ENCODE measurements around the gene STRIP2. TPM values are rescaled to one million over a fixed set of nuclear protein-coding genes. Genes with fewer than 3 reads are reported as not detected.

Gene STRIP2
- total RNA-seq, 2 donors from 2014 or later = 8.5 to 11.3 TPM

DNA sequence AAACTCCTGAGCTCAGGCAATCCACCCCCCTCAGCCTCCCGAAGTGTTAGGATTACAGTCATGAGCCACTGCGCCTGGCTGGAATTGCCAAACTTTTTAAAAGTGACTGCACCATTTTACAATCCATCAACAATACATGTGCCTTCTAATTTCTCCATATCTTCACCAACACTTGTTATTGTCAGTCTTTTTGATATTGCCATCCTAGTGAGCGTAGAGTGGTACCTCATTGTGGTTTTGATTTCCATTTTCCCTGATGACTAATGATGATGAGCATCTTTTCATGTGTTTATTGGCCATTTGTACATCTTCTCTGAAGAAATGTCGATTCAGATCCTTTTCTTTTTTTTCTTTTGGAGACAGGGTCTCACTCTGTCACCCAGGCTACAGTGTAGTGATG lies 21.7 kb upstream of the STRIP2 start:
- Histone ChIP-seq H3K27me3 (no peaks in the 10 kb centered on the region), H3K4me1 (no peaks in the 10 kb centered on the region), H3K4me3 (no peak overlapping the region), H3K9me3 (no peaks in the 10 kb centered on the region), H3K36me3 (no peaks in the 10 kb centered on the region), H3K27ac (no peak overlapping the region)
- no peak for DNase-seq (ENCODE audit: low spot score)
- TF ChIP-seq, protein P1, sequence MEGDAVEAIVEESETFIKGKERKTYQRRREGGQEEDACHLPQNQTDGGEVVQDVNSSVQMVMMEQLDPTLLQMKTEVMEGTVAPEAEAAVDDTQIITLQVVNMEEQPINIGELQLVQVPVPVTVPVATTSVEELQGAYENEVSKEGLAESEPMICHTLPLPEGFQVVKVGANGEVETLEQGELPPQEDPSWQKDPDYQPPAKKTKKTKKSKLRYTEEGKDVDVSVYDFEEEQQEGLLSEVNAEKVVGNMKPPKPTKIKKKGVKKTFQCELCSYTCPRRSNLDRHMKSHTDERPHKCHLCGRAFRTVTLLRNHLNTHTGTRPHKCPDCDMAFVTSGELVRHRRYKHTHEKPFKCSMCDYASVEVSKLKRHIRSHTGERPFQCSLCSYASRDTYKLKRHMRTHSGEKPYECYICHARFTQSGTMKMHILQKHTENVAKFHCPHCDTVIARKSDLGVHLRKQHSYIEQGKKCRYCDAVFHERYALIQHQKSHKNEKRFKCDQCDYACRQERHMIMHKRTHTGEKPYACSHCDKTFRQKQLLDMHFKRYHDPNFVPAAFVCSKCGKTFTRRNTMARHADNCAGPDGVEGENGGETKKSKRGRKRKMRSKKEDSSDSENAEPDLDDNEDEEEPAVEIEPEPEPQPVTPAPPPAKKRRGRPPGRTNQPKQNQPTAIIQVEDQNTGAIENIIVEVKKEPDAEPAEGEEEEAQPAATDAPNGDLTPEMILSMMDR (IDR thresholded peaks at IDR 0.05) = no peak

DNA sequence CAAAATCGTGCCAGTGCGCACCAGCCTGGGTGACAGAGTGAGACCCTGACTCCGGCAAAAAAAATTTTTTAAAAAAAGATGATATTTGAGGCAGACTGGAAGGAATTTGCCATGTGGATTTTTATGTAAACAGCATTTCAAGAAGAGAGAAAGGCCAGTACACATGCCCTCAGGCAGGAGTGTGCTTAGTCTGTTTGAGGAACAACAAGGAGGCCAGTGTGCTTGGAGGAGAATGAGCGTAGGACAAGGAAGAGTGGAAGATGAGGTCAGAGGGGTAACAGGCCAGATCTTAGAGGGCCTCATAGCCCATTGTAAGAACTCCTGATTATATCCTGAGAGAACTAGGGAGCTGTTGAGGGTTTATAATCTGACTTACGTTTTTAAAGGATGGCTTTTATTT lies 17.2 kb upstream of the STRIP2 start:
- no peak for DNase-seq (ENCODE audit: low spot score)
- TF ChIP-seq, protein P1 (IDR thresholded peaks at IDR 0.05) = no peak
- Histone ChIP-seq H3K27me3 (no peaks in the 10 kb centered on the region), H3K9me3 (no peaks in the 10 kb centered on the region), H3K4me3 (no peak overlapping the region), H3K27ac (no peak overlapping the region), H3K36me3 (no peaks in the 10 kb centered on the region), H3K4me1 (no peaks in the 10 kb centered on the region)

DNA sequence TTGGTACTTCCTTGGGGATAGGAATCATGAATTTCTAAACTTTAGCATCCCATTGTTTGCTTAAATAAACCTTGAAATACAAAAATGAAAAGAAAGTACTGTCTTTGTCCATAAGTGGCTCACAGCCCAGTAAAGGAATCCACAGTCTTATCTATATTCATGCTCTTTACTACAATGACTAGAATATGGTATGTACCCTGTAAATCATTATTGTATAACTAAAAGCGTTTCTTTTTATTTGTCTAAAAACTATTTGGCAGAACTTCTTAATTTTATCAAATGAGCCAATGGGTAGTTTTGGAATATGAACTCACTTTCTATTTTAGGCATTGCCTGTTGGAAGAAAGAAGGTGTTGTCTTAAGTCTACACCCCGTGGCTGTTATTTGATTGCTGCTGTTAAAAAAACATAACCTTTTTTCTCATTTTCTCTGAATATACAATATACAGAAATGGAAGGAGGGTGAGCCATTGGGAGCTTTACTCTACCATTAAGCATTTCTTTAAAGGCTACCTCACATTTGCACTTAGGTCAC lies 12.4 kb upstream of the STRIP2 start:
- Histone ChIP-seq H3K4me1 (no peaks in the 10 kb centered on the region), H3K27ac (peak overlapping the region in 1 of 2 donors; percentile 57), H3K27me3 (no peaks in the 10 kb centered on the region), H3K4me3 (no peak overlapping the region), H3K9me3 (no peaks in the 10 kb centered on the region), H3K36me3 (no peaks in the 10 kb centered on the region)
- TF ChIP-seq, protein P1 (IDR thresholded peaks at IDR 0.05) = no peak
- no peak for DNase-seq (ENCODE audit: low spot score)

DNA sequence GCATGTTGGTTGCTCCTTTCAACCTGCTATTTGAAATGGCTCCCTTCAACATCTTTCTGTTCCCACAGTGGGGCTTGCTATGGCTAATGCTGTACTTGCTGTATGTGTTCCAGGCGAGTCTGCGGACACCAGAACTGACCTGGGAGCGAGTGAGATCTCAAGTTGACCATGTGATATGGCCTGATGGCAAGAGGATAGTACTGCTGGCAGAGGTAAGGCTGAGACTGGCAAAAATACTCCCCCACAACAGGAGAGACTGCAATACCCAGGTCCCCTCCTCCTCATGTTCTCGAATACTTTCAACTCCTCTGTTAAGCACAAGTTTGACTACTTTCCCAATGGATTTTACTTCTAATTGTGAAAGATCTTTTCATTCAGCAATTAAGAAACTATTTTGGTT lies 11.5 kb upstream of the STRIP2 start:
- Histone ChIP-seq H3K36me3 (no peaks in the 10 kb centered on the region), H3K4me1 (no peaks in the 10 kb centered on the region), H3K9me3 (no peaks in the 10 kb centered on the region), H3K27me3 (no peaks in the 10 kb centered on the region), H3K4me3 (no peak overlapping the region), H3K27ac (peak overlapping the region in 1 of 2 donors; percentile 57)
- DNase-seq (ENCODE audit: low spot score) = no peak
- TF ChIP-seq, protein P1 (IDR thresholded peaks at IDR 0.05) = no peak

DNA sequence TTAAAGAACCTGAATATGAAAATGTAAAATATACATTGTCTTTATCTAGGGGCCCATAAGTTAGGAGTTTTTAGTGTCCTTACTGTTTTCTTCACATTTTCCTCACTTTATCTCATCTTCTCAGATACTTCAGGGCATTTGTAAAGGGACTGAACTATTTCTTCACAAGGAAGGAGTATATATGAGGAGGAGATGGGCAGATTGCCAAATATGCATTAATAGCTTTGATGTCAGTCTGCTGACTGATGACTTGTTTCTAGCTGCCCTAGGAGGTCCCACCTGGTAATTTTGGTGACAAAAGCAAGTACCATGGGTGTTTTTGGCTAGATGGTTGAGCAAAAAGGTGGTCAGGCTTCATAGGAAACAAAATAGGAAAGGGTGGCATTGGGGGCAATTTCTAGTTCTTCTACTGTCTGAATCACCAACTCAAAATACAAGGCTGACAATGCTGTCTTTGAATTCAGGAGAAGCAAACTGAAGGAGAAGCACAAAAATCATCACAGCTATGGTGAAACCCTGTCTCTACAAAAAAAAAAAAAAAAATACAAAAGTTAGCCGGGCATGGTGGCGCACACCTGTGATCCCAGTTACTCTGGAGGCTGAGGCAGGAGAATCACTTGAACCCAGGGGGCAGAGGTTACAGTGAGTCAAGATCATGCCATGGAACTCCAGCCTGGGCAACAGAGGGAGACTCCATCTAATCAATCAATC lies 10.4 kb upstream of the STRIP2 start:
- no peak overlapping the region for H3K27ac ChIP-seq
- TF ChIP-seq, protein P1 (IDR thresholded peaks at IDR 0.05) = no peak
- H3K9me3 ChIP-seq = no peaks in the 10 kb centered on the region
- H3K36me3 ChIP-seq = no peaks in the 10 kb centered on the region
- DNase-seq (ENCODE audit: low spot score) = no peak
- no peak overlapping the region for H3K4me3 ChIP-seq
- no peaks in the 10 kb centered on the region for H3K27me3 ChIP-seq
- H3K4me1 ChIP-seq = no peaks in the 10 kb centered on the region

DNA sequence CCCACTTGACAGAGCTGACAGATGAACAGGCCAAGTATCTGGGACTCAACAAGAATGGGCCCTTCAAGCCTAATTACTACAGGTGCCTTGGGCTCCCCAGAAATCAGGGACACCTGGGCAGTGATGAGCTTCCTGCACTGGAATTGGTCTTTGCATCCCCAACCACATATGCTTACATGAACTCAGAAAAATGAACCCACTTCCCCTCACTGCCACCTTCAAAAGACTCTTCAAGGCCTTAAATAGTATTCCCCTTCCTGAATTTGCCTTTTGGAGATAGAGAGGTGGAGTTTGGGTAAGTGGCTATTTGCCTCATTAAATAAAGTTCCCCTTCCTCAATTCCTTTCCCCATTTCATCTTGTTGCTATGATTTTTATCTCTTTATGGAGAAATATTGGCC lies 7.8 kb upstream of the STRIP2 start:
- H3K27me3 ChIP-seq = no peaks in the 10 kb centered on the region
- no peak overlapping the region for H3K4me3 ChIP-seq
- no peaks in the 10 kb centered on the region for H3K9me3 ChIP-seq
- no peak for DNase-seq (ENCODE audit: low spot score)
- TF ChIP-seq, protein P1 (IDR thresholded peaks at IDR 0.05) = no peak
- H3K4me1 ChIP-seq = no peaks in the 10 kb centered on the region
- no peak overlapping the region for H3K27ac ChIP-seq
- no peaks in the 10 kb centered on the region for H3K36me3 ChIP-seq
